ENCODE data around the gene PSME3IP1. TPM values are rescaled to one million over a fixed set of nuclear protein-coding genes. Genes with fewer than 3 reads are reported as not detected.

PSME3IP1 gene
- polyA plus RNA-seq, 1 donor (not counting 4 experiments of a cell fraction or from before 2014, with no cell fraction given): 75.7 TPM

GRCh38 chr16:57155702-57156350, 30.0 kb downstream of the PSME3IP1 start:
- TF ChIP-seq, protein P1, sequence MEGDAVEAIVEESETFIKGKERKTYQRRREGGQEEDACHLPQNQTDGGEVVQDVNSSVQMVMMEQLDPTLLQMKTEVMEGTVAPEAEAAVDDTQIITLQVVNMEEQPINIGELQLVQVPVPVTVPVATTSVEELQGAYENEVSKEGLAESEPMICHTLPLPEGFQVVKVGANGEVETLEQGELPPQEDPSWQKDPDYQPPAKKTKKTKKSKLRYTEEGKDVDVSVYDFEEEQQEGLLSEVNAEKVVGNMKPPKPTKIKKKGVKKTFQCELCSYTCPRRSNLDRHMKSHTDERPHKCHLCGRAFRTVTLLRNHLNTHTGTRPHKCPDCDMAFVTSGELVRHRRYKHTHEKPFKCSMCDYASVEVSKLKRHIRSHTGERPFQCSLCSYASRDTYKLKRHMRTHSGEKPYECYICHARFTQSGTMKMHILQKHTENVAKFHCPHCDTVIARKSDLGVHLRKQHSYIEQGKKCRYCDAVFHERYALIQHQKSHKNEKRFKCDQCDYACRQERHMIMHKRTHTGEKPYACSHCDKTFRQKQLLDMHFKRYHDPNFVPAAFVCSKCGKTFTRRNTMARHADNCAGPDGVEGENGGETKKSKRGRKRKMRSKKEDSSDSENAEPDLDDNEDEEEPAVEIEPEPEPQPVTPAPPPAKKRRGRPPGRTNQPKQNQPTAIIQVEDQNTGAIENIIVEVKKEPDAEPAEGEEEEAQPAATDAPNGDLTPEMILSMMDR (optimal IDR thresholded peaks at IDR 0.05 in 1 of 3, IDR thresholded peaks at IDR 0.05 in 1 of 3, conservative IDR thresholded peaks at IDR 0.05 in 1 of 3; ENCODE audit: extremely low read depth in 1 of 3, insufficient read depth in 2 of 3, low read length in 3 of 3): no peak
- no peak for TF ChIP-seq EZH2 (IDR thresholded peaks at IDR 0.05; ENCODE audit: low read length)
- peaks cover 16 to 22% of the 10 kb centered on the region in 2 experiments for H3K36me3 ChIP-seq (ENCODE audit: control insufficient read depth in 2 of 2, extremely low read depth in 1 of 2, insufficient read depth in 2 of 2, low read length in 2 of 2)
- H3K79me2 ChIP-seq (ENCODE audit: control insufficient read depth, insufficient read depth, low read length): no peaks in the 10 kb centered on the region
- no peaks in the 10 kb centered on the region for H4K20me1 ChIP-seq (ENCODE audit: control insufficient read depth, extremely low read depth, insufficient read depth, low read length)
- no peak for DNase-seq (ENCODE audit: low read depth, low spot score)
- no peaks in the 10 kb centered on the region for H3K4me1 ChIP-seq (ENCODE audit: control insufficient read depth, extremely low read depth, insufficient read depth, low read length)
- dilution Hi-C loops (cut with MboI; ENCODE audit: extremely low pct_ligation_motif_present, low sequenced_read_pairs): no loop called here
- FAIRE-seq: no peak
- no peak overlapping the region for H3K4me2 ChIP-seq (ENCODE audit: control insufficient read depth, extremely low read depth, insufficient read depth, low read depth, low read length)
- no peak overlapping the region for H3K27ac ChIP-seq (ENCODE audit: control insufficient read depth, insufficient read depth, low read length)
- H2AFZ ChIP-seq (ENCODE audit: control insufficient read depth, low read length): no peak overlapping the region
- no peaks in the 10 kb centered on the region for H3K9me3 ChIP-seq (ENCODE audit: control insufficient read depth, low read depth, low read length)
- H3K9ac ChIP-seq (ENCODE audit: control insufficient read depth, extremely low read depth, insufficient read depth, low read length): no peak overlapping the region
- no peaks in the 10 kb centered on the region for H3K27me3 ChIP-seq (ENCODE audit: control insufficient read depth, extremely low read depth, insufficient read depth, low read length)
- no peak overlapping the region for H3K4me3 ChIP-seq (ENCODE audit: control insufficient read depth in 2 of 3, extremely low read depth in 1 of 3, insufficient read depth in 2 of 3, low read depth in 1 of 3, low read length in 3 of 3)
- H3K9me1 ChIP-seq (ENCODE audit: control insufficient read depth, extremely low read depth, insufficient read depth, low read length): no peaks in the 10 kb centered on the region

- Histone ChIP-seq H3K4me3 (ENCODE audit: control insufficient read depth in 2 of 3, extremely low read depth in 1 of 3, insufficient read depth in 2 of 3, low read depth in 1 of 3, low read length in 3 of 3) (no peak overlapping the region), H4K20me1 (ENCODE audit: control insufficient read depth, extremely low read depth, insufficient read depth, low read length) (no peaks in the 10 kb centered on the region), H3K27ac (ENCODE audit: control insufficient read depth, insufficient read depth, low read length) (no peak overlapping the region), H3K9me3 (ENCODE audit: control insufficient read depth, low read depth, low read length) (no peaks in the 10 kb centered on the region), H2AFZ (ENCODE audit: control insufficient read depth, low read length) (no peak overlapping the region), H3K36me3 (ENCODE audit: control insufficient read depth in 2 of 2, extremely low read depth in 1 of 2, insufficient read depth in 2 of 2, low read length in 2 of 2) (peaks cover 17 to 21% of the 10 kb centered on the region in 2 experiments), H3K9ac (ENCODE audit: control insufficient read depth, extremely low read depth, insufficient read depth, low read length) (no peak overlapping the region), H3K4me1 (ENCODE audit: control insufficient read depth, extremely low read depth, insufficient read depth, low read length) (no peaks in the 10 kb centered on the region), H3K27me3 (ENCODE audit: control insufficient read depth, extremely low read depth, insufficient read depth, low read length) (no peaks in the 10 kb centered on the region), H3K9me1 (ENCODE audit: control insufficient read depth, extremely low read depth, insufficient read depth, low read length) (no peaks in the 10 kb centered on the region), H3K79me2 (ENCODE audit: control insufficient read depth, insufficient read depth, low read length) (no peaks in the 10 kb centered on the region), H3K4me2 (ENCODE audit: control insufficient read depth, extremely low read depth, insufficient read depth, low read depth, low read length) (no peak overlapping the region)
- TF ChIP-seq EZH2 (IDR thresholded peaks at IDR 0.05; ENCODE audit: low read length): no peak
- TF ChIP-seq, protein P1 (optimal IDR thresholded peaks at IDR 0.05 in 1 of 3, IDR thresholded peaks at IDR 0.05 in 1 of 3, conservative IDR thresholded peaks at IDR 0.05 in 1 of 3; ENCODE audit: extremely low read depth in 1 of 3, insufficient read depth in 2 of 3, low read length in 3 of 3): no peak
- DNase-seq (ENCODE audit: low read depth, low spot score): no peak
- FAIRE-seq: no peak
- dilution Hi-C loops (cut with MboI; ENCODE audit: extremely low pct_ligation_motif_present, low sequenced_read_pairs): no loop called here
These were observed 32.0 kb downstream of the PSME3IP1 start for GRCh38 chr16:57153841-57154240.
